ENCODE measurements around the gene GOLGA6L10.
"Not testable (repeated sequence)": the region's sequence is repeated elsewhere in the genome, so short reads cannot be mapped to it uniquely, and the experiment has no call there.

Gene GOLGA6L10, protein sequence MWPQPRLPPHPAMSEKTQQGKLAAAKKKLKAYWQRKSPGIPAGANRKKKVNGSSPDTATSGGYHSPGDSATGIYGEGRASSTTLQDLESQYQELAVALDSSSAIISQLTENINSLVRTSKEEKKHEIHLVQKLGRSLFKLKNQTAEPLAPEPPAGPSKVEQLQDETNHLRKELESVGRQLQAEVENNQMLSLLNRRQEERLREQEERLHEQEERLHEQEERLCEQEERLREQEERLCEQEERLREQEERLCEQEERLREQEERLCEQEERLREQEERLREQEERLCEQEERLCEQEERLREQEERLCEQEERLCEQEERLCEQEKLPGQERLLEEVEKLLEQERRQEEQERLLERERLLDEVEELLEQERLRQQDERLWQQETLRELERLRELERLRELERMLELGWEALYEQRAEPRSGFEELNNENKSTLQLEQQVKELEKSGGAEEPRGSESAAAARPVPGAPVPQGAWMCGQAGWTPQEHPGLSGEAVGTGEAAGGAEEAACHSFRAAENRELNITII

DNA sequence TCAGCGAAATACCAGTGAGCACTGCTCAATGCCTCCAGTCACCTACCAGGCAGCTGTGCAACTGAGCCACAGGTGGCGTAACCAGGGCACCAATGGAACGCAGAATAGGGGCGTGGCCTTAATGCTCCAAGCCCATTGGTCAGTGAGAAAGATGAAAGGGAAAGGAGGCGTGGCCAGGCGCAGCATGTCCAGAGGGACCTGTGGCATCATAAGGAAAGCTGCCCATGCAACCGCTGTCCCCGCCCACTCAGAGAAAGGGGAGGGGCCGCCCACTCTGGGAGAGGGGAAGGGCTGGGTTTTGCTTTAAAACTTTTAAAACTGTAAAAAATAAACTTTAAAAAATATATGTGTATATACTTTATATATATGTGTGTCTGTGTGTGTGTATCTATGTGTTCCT lies at the start of gene GOLGA6L10:
Gene GOLGA6L10 (minus strand): TSS at position 101 of the 400 bp plus-strand sequence. CDS start 100 bp downstream, at position 1.
- DNase-seq = not testable (repeated sequence)

DNA sequence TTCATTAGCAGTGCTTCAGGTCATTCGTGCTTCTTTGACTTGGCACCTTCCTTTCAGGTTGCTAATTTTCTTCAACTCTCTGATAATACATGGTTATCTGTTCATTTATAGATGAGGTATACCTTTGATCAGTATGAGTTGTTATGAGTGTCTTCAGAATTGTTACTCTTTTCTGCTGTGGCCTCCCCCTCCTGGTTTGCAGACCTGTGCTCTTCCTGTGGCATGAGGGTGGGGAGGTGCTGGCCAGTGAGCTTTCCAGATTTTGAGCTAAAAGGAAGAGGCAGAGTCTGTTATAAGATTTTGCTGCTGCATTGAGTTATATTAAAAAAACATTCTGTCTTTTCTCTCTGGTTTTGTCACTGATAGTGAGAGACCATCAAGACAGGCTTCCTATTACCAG lies 49.5 kb upstream of the GOLGA6L10 start:
- no peak for DNase-seq

DNA sequence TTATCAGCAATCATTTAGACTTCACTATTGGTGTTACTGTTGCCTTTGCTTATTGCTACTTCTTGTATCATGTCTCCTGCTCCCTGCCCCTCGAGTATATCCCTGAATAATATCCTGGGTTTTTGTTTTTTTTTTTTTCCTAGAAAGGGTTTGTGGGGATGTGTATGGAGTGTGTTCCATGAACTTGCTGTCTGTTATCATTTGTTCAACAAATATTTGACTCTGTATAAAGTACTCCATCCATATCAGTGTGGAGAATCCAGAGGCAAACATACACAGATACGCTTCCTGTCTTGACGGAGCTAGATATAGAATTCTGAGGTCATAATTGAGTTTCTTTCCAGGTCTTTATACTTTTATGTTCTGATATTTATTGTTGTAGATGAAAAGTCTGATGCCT lies 48.5 kb upstream of the GOLGA6L10 start:
- DNase-seq = no peak

DNA sequence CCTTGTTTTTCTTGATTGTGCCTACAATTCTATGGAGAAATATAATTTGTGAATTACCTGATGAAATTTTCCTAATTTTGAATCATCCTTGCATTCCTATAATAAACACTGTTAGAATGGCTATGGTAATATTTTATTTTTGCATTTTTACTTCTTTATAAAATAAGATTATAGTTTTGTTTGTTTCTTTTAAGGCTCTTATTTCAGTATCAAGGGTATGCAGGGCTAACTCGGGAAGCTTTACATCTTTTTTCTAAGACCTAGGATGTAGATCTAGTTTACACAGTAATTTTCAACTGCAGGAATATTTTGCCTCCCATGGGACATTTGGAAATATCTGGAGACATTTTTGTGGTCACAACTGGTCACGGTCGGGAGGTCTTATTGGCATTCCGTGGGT lies 46.5 kb upstream of the GOLGA6L10 start:
- not testable (repeated sequence) for DNase-seq

DNA sequence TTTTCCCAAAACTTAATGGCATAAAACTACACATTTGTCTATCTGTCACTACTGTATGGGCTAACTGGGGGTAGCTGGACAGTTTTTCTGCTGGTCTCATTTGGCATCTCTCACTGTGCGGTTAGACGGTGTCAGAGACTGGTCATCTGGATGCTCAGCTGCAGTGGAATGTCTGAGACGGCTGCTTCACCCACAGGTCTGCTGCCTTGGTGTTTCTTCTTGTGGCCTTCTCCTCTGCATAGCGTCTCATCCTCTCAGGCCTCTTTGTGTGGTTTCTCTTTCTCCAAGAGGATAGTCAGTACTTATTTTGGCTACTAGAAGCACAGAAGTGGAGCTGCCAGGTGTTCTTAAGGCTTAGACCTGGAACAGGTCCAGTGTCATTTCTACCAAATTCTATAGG lies 44.4 kb upstream of the GOLGA6L10 start:
- DNase-seq = no peak

DNA sequence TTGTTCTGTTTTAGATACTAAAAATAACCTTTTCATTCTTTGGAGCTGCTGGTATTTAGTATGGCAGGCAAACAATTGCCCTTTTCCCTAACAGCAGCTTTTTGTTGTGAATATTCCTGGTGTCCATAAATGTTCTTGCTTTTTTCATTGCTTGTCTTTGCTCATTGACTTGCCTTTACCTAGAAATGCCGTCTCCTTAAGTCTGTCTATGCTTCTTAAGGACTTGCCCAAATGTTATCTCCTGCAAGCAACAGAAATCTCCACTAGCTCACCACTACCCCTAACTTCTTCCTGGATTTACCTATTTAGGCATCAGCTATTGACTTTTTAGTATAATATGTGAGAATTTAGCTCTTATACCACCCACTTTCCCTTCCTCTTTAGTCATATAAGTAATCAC lies 42.8 kb upstream of the GOLGA6L10 start:
- not testable (repeated sequence) for DNase-seq

DNA sequence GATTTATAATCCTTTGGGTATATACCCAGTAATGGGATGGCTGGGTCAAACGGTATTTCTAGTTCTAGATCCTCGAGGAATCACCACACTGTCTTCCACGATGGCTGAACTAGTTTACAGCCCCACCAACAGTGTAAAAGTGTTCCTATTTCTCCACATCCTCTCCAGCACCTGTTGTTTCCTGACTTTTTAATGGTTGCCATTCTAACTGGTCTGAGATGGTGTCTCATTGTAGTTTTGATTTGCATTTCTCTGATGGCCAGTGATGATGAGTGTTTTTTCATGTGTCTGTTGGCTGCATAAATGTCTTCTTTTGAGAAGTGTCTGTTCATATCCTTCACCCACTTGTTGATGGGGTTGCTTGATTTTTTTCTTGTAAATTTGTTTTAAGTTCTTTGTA lies 40.9 kb upstream of the GOLGA6L10 start:
- DNase-seq = not testable (repeated sequence)

DNA sequence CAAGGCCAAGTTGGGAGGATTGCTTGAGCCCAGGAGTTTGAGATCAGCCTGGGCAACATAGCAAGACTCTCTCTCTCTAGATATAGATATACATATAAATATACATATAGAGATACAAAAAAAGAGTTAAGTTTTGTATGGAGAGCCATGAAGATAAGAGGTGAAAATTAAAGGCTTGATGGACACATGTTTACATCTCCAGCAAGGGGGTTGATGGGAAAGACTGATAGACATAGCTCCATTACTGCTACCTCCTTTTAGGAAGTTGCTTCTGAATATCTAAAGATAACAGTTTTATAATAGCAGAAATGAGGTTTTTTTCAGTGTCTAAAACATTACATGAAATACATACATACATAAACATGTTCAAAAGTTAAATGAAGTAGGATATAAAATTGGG lies 37.9 kb upstream of the GOLGA6L10 start:
- not testable (repeated sequence) for DNase-seq

DNA sequence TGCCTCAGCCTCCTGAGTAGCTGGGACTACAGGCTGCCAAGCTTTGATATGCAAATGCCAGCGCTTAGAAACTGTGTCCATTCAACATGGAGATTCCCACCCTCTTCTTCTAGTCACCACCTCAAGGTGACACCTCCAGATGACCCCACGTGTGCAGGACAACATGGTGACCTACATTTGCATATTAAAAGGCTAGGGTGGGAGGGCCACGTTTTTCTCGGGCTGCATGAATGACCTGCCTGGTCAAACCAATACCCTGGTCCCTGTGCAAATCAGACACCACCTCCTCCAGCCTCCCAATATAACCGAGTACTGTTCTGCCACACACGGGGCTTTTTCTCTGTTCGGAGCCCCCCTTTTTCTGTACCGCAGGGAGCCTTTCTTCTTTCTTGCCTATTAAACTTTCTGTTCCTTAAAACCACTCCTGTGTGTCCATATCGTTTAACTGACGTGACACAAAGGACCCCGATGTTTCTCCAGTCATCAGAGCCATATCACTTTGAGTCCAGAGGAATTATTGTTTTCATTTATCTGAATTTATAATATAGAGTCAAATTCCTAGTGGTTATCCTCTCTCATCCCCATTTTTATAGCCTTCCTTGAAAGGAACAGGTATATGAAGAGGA lies 32.2 kb upstream of the GOLGA6L10 start:
- DNase-seq = not testable (repeated sequence)

DNA sequence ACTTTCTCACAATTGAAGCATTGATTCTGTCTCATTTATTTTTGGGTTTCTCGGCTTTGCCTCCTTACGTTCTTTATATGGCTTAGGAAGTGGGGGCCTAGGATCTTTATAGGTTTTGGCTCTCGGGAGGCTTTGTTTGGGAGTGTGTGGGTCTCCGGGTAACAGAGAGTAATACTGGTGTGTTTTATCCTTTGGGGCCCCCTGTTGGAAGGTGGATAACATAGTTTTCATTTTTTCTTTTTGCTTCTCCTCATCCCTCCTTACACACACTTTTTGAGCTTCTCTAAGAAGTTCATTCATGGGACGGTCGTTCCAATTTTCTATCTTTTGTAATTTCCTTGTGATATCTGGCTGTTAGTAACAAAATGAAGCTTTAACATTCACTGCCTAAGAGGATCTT lies 30.3 kb upstream of the GOLGA6L10 start:
- DNase-seq = not testable (repeated sequence)

DNA sequence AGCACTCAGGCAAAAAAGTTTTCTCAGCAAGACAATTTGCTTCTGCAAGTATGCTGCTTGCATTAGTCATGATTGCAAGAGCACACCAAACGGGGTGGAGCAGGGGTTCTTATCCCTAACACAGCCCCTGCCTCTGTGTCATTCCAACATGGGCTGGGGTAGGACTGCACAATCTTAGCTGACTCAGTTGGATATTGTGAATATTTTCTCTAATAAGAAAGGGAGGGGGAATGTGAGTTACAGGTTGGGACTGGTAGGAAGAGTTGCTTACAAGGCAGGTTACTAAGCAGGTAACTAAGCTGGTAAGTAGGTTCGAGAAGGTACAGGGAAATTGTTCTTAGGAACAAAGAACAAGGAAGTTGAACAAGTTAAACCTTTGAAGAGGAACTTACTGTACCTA lies 24.4 kb upstream of the GOLGA6L10 start:
- not testable (repeated sequence) for DNase-seq

DNA sequence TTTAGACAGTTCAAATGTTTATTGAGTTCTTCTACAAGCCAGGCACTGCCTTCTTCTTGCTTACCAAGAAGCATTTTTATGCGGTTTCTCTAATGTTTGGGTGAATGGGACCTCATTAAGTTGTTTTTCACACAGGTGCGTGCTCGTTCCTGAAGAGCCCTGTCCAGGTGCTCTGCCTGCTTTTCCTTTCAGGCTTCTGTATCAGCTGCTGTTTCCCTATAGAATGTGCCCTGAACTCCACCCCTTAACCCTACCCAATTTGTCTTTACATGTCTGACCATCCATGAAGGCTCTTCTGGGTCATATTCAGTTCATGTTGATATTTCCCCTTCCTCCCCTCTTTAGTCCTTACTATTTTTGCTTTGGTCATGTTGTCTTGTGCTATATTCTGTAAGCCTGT lies 22.4 kb upstream of the GOLGA6L10 start:
- DNase-seq = no peak

DNA sequence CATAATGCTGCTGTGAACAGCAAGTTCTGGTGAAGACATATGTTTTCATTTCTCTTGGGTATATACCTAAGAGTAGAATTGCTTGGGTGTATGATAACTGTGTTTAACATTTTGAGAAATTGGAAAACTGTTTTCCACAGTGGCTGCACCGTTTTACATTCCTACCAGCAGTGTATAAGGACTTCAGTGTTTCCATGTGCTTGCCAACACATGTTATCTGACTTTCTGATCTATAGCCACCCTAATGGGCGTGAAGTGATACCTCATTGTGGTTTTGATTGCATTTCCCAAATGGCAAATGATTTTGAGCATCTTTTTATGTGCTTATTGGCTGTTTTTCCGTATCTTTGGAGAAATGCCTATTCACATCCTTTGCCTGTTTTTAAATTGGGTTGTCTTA lies 18.5 kb upstream of the GOLGA6L10 start:
- DNase-seq = not testable (repeated sequence)

DNA sequence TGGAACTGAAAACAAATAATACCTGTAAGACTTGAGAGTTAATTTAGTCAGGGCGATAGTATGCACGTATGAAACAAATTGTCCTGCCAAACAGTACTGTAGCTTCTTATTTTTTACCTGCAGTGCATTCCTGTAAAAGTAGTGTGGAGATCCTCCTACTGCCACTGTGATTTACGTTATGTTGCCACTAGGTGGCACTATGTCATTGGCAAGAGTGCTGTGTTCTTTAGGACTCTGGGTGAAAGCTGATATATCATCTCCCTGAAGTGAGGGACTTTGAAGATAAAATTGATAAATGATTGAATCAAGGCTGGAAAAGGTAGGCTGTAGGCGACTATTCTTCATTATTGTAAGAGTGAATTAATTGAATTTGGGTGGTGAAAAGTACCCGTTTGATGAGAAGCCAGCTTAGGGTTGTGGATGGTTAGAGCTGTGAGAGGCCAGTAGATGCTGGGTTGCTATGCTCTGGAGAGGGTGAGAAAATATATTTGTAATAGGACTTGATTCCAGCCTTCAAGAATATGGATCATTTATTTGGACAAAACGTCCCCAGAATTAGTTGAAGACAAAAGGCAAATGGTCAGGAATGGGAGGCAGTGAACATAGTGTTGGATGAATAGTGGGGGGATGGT lies 16.5 kb upstream of the GOLGA6L10 start:
- not testable (repeated sequence) for DNase-seq

DNA sequence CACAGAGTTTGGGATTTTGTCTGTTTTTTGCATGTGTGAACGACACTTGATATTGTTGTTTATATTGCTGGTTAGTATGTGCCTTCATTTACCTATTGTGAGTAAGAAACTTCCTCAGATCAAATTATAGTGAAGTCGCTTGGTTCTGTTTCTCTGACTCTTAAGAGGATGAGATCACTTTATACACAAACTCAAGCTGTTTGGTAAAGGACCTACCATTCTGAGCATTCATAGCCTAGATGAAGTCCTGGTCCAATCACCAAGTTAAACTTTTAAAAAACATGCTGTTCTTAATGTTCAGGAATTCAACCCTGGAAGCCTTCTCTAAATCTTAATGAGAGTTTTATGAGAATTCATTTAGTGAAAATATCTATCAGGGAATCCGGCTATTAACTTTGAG lies 15.3 kb upstream of the GOLGA6L10 start:
- not testable (repeated sequence) for DNase-seq

DNA sequence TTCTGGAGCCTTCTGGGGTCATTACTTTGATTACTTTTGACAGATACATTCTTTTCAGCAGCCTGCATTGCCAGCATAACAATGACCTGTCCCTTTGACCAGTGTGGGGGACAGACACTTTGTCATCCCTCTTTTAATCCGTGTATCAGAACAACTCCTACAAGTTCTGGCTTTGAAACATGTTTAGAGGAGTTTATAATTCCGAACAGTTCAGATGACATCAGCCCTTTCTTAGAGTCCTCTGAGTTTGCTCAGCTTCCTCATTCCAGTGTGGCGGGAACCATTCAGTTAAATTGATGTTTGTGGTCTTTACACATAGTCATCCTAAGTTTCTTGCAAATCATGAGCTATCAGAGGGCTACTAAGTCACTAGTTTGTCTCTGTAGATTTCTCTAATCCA lies 13.5 kb upstream of the GOLGA6L10 start:
- DNase-seq = not testable (repeated sequence)

DNA sequence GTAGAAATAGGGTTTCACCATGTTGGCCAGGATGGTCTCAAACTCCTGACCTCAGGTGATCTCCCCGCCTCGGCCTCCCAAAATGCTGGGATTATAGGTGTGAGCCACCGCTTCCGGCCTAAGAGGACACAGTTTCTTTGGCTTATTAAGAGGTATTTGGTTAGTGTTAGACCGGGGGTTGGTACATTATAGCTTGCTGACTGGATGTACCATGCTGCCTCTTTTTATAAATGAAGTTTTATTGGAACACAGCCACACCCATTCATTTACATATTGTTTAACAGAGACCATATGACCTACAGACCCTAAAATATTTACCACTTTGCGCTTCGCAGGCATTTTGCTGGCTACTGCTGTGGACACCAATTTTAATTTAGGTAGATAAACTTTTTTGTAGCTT lies 11.3 kb upstream of the GOLGA6L10 start:
- DNase-seq = not testable (repeated sequence)

DNA sequence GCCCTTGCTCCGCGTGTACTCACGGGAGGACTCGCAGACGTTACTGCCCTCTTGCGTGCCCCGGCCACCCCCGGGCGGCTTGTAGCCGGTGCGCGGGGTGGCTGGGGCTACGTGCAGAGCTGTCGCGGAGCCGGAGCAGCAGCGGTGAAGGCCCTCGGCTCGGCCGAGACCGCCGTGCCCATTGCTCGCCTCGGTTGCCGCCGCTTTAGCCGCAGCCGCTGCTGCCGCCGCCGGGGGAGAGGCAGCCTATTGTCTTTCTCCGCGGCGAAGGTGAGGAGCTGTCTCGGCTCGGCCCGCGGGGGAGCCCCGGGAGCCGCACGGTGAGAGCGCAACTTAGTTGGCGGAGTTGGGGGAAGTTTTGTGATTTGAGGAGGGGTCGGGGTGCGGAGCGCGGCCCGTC lies 5.8 kb upstream of the GOLGA6L10 start:
- DNase-seq = not testable (repeated sequence)

DNA sequence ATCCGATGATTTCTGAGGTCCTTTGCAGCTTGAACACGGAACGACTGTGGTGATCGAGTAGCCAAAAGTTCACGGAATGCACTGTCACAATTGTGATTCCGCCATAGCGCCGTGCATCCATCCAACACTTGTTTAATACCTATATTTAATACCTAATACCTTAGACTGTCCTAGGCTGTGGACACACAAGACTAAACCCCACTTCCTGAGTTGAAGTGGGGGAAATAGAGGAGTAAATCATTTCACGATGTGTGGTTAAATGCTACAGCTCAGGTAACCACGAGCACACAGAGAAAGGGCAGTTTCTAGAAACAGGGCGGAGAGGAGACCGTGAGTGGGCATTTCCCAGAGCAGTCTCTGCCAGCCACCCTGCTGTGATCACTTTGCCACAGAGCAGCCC lies 5.3 kb upstream of the GOLGA6L10 start:
- not testable (repeated sequence) for DNase-seq

DNA sequence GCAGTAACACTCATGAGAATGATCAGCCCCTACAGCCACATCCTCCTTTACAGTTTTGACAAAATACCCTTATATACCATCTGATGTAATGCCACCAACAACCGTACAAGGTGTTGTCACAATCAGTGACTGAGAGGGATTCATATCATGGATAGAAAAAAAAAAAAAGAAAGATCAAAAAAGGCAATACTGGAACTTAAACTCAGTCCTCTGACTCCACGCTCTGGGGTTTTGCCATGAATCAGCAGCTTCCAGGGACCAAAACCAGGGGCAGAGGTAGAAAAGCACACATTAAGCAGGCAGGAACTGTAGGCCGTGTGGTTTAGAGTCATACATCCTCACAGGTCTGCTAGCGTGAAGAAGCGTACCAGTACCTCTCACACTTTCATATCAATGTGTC lies 1.6 kb downstream of the GOLGA6L10 start:
- not testable (repeated sequence) for DNase-seq

DNA sequence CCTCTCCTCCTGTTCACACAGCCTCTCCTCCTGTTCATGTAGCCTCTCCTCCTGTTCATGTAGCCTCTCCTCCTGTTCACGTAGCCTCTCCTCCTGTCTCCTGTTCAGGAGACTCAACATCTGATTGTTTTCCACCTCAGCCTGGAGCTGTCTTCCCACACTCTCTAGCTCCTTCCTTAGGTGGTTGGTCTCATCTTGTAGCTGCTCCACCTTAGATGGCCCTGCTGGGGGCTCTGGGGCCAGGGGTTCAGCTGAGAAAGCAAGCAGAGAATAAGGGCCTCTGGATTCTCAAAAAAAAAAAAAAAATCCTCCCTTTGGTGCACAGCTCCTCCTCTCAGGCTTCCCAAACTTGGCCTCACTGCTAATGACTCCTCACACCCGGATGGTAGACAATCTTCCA lies 4.1 kb downstream of the GOLGA6L10 start:
- DNase-seq = not testable (repeated sequence)

DNA sequence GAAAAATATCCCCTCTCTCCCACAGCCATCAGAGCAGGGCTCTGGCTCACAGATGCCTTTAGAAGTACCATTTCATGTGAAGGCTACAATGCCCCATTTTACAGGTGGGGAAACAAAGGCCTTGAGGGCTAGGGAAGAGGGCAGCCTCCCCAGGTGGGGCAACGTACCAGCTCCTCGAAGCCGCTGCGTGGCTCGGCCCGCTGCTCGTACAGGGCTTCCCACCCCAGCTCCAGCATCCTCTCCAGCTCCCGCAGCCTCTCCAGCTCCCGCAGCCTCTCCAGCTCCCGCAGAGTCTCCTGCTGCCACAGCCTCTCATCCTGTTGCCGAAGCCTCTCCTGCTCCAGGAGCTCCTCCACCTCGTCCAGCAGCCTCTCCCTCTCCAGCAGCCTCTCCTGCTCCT lies 4.9 kb downstream of the GOLGA6L10 start:
- not testable (repeated sequence) for DNase-seq

DNA sequence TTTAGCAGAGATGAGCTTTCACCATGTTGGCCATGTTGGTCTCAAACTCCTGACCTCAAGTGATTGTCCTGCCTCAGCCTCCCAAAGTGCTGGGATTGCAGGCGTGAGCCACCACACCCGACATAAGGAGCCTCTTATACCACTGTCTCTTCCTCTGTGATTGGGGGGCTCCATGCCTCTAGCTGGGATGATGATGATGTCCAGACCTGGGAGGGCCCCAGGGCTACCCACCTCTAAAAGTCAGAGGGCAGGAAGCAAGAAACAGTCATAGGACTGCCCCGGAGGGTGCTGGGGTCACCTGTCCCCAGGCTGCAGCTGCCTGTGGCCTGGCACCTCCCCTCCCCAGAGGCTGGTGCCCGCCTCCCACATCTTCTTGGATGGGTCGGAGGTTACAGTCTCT lies 5.4 kb downstream of the GOLGA6L10 start:
- DNase-seq = not testable (repeated sequence)
